MM.1S (cell line): ENCODE measurements around the gene TMEM126B.

Experiments used
- DNase-seq: peaks from one replicate; pipeline ENCODE4 v3.0.0-alpha.2; 2015
- H2AFZ ChIP-seq: fragments of 300-600 bp; sonication (generic); 2 replicates; pipeline ENCODE4 v1.6.0; 2016; ENCODE audit warnings: antibody characterized with exemption, low read length
- H3F3A ChIP-seq: fragments of 300-600 bp; sonication (generic); 2 replicates; pipeline ENCODE4 v1.6.1; 2016; ENCODE audit warnings: mild to moderate bottlenecking, antibody characterized with exemption, low read length, moderate library complexity, mixed read lengths; ENCODE audit not compliant: insufficient read depth
- H3K27ac ChIP-seq: fragments of 300-600 bp; sonication (generic); 2 replicates; pipeline ENCODE4 v1.5.1; 2016; ENCODE audit warnings: mild to moderate bottlenecking, low read length
- H3K27me3 ChIP-seq: fragments of 300-600 bp; sonication (generic); replicated peaks from 2 replicates; pipeline ENCODE4 v1.6.0; 2016; ENCODE audit warnings: low read length; ENCODE audit not compliant: insufficient read depth
- H3K36me3 ChIP-seq: fragments of 300-600 bp; sonication (generic); replicated peaks from 2 replicates; pipeline ENCODE4 v1.6.1; 2016; ENCODE audit warnings: mild to moderate bottlenecking, low read length, mixed read lengths; ENCODE audit not compliant: insufficient read depth
- H3K4me1 ChIP-seq: fragments of 300-600 bp; sonication (generic); 2 replicates; pipeline ENCODE4 v1.6.1; 2016; ENCODE audit warnings: low read length, mixed read lengths
- H3K4me2 ChIP-seq: fragments of 300-600 bp; sonication (generic); 2 replicates; pipeline ENCODE4 v1.6.0; 2016; ENCODE audit warnings: low read depth, low read length
- H3K4me3 ChIP-seq: fragments of 300-600 bp; sonication (generic); 2 replicates; pipeline ENCODE4 v1.5.1; 2016; ENCODE audit warnings: low read length, mixed read lengths
- H3K79me2 ChIP-seq: fragments of 300-600 bp; sonication (generic); 2 replicates; pipeline ENCODE4 v1.6.1; 2016; ENCODE audit warnings: mixed run types, low read length, mixed read lengths
- H3K9ac ChIP-seq: fragments of 300-600 bp; sonication (generic); 2 replicates; pipeline ENCODE4 v1.6.1; 2016; ENCODE audit warnings: low read length, mixed read lengths
- H3K9me2 ChIP-seq: fragments of 300-600 bp; sonication (generic); replicated peaks from 2 replicates; pipeline ENCODE4 v1.6.1; 2016; ENCODE audit warnings: mild to moderate bottlenecking, low read length, mixed read lengths; ENCODE audit not compliant: insufficient read depth
- H3K9me3 ChIP-seq: fragments of 300-600 bp; sonication (generic); replicated peaks from 2 replicates; pipeline ENCODE4 v1.6.1; 2016; ENCODE audit warnings: mild to moderate bottlenecking, low read length, mixed read lengths; ENCODE audit not compliant: insufficient read depth
- H4K20me1 ChIP-seq: fragments of 300-600 bp; sonication (generic); 2 replicates; pipeline ENCODE4 v1.6.1; 2016; ENCODE audit warnings: mild to moderate bottlenecking, low read length, moderate library complexity, mixed read lengths; ENCODE audit not compliant: insufficient read depth
- EZH2 ChIP-seq: fragments of 300-600 bp; sonication (generic); optimal IDR thresholded peaks from 2 replicates; pipeline ENCODE3; 2017; ENCODE audit warnings: low read depth, mild to moderate bottlenecking, antibody characterized with exemption, low read length, mixed read lengths
- EZH2phosphoT487 ChIP-seq: fragments of 300-600 bp; sonication (generic); IDR thresholded peaks from 2 replicates; pipeline ENCODE4 v1.6.1; 2018; ENCODE audit warnings: antibody characterized with exemption, low read length
- TF ChIP-seq, protein P1 (sequence below): fragments of 300-600 bp; sonication (generic); IDR thresholded peaks from 2 replicates; pipeline ENCODE4 v1.5.1; 2016; ENCODE audit warnings: antibody characterized with exemption, low read length, mixed read lengths

Gene TMEM126B

DNA sequence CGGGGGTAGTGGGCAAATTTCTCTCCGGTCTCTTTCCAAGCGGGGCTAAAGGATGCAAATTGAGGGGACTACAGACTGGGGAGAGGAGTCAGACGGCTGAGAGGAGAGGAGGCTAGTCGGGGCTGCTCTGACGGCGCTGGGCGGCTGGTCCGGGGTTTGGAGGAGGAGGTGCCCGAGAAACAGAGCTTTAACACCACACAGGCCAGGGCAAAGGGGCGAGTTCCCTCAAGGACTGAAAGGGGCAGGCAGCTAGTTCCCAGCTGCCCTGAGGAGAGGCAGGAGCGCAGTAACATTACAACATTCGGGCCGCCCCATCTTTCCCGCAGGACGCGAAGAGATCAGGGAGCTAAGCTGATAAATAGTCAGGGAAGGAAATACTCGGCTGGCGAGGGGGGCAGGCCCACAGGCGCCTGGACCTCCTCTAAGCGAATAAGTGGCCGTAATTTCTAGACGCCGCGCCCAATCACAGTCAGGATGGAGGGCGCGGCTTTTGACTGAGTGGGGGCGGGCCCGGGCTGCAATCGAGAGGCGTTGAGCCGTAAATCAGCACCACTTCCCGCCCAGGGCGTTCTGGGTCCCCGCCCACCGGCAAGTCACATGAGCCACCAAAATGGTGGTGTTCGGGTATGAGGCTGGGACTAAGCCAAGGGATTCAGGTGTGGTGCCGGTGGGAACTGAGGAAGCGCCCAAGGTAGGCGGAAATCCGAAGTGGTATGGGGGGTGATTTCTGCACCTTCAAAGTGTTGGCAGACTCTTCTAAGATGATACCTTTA, at the start of gene TMEM126B:
TMEM126B (plus strand) TSS at position 596 of the 773 bp plus-strand sequence; CDS start at position 611, 15 bp downstream.
- H3K36me3 ChIP-seq, result no peaks in the 10 kb centered on the region
- peak within 1 kb of the TSS; percentile 89 for H2AFZ ChIP-seq
- peaks cover 39% of the 10 kb centered on the region for H3K79me2 ChIP-seq
- no peaks in the 10 kb centered on the region for H4K20me1 ChIP-seq
- H3K4me3 ChIP-seq, result peak within 1 kb of the TSS; percentile 91
- peak; percentile 98 for DNase-seq
- peaks cover 5% of the 10 kb centered on the region; the same call in 1 of the 2 replicates for H3K4me1 ChIP-seq
- H3K9me3 ChIP-seq, result no peaks in the 10 kb centered on the region
- H3K4me2 ChIP-seq, result peak within 1 kb of the TSS; percentile 90
- H3K9ac ChIP-seq, result peak within 1 kb of the TSS; percentile 66
- H3K27ac ChIP-seq, result peak within 1 kb of the TSS; percentile 10; the same call in 1 of the 2 replicates
- no peak for TF ChIP-seq EZH2
- TF ChIP-seq, protein P1, sequence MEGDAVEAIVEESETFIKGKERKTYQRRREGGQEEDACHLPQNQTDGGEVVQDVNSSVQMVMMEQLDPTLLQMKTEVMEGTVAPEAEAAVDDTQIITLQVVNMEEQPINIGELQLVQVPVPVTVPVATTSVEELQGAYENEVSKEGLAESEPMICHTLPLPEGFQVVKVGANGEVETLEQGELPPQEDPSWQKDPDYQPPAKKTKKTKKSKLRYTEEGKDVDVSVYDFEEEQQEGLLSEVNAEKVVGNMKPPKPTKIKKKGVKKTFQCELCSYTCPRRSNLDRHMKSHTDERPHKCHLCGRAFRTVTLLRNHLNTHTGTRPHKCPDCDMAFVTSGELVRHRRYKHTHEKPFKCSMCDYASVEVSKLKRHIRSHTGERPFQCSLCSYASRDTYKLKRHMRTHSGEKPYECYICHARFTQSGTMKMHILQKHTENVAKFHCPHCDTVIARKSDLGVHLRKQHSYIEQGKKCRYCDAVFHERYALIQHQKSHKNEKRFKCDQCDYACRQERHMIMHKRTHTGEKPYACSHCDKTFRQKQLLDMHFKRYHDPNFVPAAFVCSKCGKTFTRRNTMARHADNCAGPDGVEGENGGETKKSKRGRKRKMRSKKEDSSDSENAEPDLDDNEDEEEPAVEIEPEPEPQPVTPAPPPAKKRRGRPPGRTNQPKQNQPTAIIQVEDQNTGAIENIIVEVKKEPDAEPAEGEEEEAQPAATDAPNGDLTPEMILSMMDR, result no peak
- TF ChIP-seq EZH2phosphoT487, result no peak
- no peaks in the 10 kb centered on the region for H3K9me2 ChIP-seq
- H3F3A ChIP-seq, result peaks cover 13% of the 10 kb centered on the region
- no peaks in the 10 kb centered on the region for H3K27me3 ChIP-seq

DNA sequence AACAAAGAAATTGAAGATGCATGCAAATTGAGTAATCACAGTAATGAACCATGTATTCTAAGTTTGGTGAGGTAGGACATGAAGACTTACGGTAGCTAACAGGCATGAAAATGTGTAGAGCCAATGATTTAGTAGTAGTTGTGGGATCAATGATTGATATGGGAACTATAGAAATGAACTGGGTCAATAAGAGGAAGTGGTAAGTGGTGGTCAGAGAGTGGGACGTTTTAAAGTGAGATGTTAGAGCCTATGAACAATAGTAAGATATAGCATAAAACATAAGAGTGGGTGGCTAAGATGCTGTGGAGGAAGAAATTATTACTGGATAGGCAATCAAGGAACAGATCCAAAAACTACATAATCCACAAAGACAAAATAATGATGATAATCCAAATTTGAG, 46.3 kb upstream of the TMEM126B start:
- Histone ChIP-seq H3K27me3 (no peaks in the 10 kb centered on the region), H3K36me3 (no peaks in the 10 kb centered on the region), H3K9ac (no peak overlapping the region), H3K4me1 (no peaks in the 10 kb centered on the region), H3K27ac (no peak overlapping the region), H3K9me3 (no peaks in the 10 kb centered on the region), H3K4me3 (no peak overlapping the region), H3K79me2 (no peaks in the 10 kb centered on the region), H3K4me2 (no peak overlapping the region), H2AFZ (no peak overlapping the region), H4K20me1 (no peaks in the 10 kb centered on the region), H3K9me2 (no peaks in the 10 kb centered on the region), H3F3A (no peaks in the 10 kb centered on the region)
- DNase-seq, result no peak
- no peak for TF ChIP-seq EZH2
- no peak for TF ChIP-seq EZH2phosphoT487
- TF ChIP-seq, protein P1, result no peak

DNA sequence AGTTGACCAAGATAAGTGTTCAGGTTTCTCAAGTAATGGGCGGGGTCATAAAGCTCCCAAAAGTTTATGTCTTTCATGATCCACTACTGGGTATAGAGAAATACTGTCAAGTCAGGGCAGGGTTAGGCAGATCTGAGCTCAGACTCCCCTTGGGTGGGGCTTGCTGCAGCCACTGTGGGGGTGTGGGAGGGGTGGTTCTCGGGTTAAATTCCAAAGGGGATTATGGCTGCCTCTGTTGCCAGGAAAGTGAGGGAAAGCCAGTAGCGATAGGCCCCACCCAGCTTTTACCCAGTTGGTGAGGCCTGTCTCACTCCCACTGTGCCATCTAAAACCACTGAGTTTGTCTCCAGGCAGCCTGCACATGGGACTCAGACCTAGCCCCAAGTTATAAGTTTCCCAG, 39.0 kb upstream of the TMEM126B start:
- Histone ChIP-seq H3K9ac (no peak overlapping the region), H3K36me3 (no peaks in the 10 kb centered on the region), H3K4me1 (no peaks in the 10 kb centered on the region), H3K9me3 (no peaks in the 10 kb centered on the region), H3K27me3 (no peaks in the 10 kb centered on the region), H3K27ac (no peak overlapping the region), H3K4me2 (no peak overlapping the region), H3K79me2 (no peaks in the 10 kb centered on the region), H3F3A (no peaks in the 10 kb centered on the region), H2AFZ (no peak overlapping the region), H4K20me1 (no peaks in the 10 kb centered on the region), H3K4me3 (no peak overlapping the region), H3K9me2 (no peaks in the 10 kb centered on the region)
- no peak for TF ChIP-seq EZH2
- no peak for TF ChIP-seq EZH2phosphoT487
- DNase-seq, result no peak
